Measurements from ENCODE around the gene GSS.

The GSS gene

GRCh38 chr20:34948030-34948429, 7.6 kb downstream of the GSS start:
- peaks cover 8 to 70% of the 10 kb centered on the region in 2 experiments for H3K36me3 ChIP-seq (ENCODE audit: control insufficient read depth in 1 of 2, insufficient read depth in 2 of 2, low read depth in 1 of 2, low read length in 2 of 2)
- no peak overlapping the region for H2BK15ac ChIP-seq (ENCODE audit: low read depth, poor library complexity, severe bottlenecking)
- DNase-seq = peak; percentile 43
- H2BK120ac ChIP-seq (ENCODE audit: low read depth, low read length) = no peak overlapping the region
- H3K27ac ChIP-seq (ENCODE audit: low read length, poor library complexity, severe bottlenecking) = peak overlapping the region; percentile 72
- H4K91ac ChIP-seq (ENCODE audit: low read length) = no peak overlapping the region
- H3K27me3 ChIP-seq (ENCODE audit: control insufficient read depth in 1 of 2, insufficient read depth in 1 of 2, low read length in 2 of 2) = no peaks in the 10 kb centered on the region
- no peak overlapping the region for H2BK5ac ChIP-seq (ENCODE audit: low read depth, low read length, poor library complexity, severe bottlenecking)
- no peak overlapping the region for H4K8ac ChIP-seq (ENCODE audit: low read length)
- H3K23ac ChIP-seq (ENCODE audit: low read length in 2 of 2) = no peak overlapping the region
- no peak overlapping the region for H3K4ac ChIP-seq (ENCODE audit: low read depth in 1 of 2, low read length in 2 of 2)
- H3K9me3 ChIP-seq (ENCODE audit: control insufficient read depth, low read length) = no peaks in the 10 kb centered on the region
- H3K79me1 ChIP-seq (replicated peaks; ENCODE audit: low read length, poor library complexity, severe bottlenecking) = peaks cover 5% of the 10 kb centered on the region
- no peak overlapping the region for H3K14ac ChIP-seq (ENCODE audit: low read length in 2 of 2)
- H3K4me2 ChIP-seq (ENCODE audit: low read length, poor library complexity, severe bottlenecking) = no peak overlapping the region
- H3K9ac ChIP-seq (ENCODE audit: low read length) = peak overlapping the region; percentile 64
- H2BK12ac ChIP-seq (ENCODE audit: low read length in 2 of 2) = no peak overlapping the region
- H3K18ac ChIP-seq (ENCODE audit: low read depth in 1 of 2, low read length in 2 of 2) = no peak overlapping the region
- no peak overlapping the region for H2AFZ ChIP-seq (ENCODE audit: low read depth, low read length)
- peaks cover 19% of the 10 kb centered on the region for H3K4me1 ChIP-seq (ENCODE audit: control insufficient read depth, insufficient read depth, low read depth, low read length)
- no peak overlapping the region for H3K4me3 ChIP-seq (ENCODE audit: insufficient read depth in 1 of 2, low read depth in 1 of 2, low read length in 2 of 2)
- H2AK5ac ChIP-seq (ENCODE audit: low read length, severe bottlenecking) = no peak overlapping the region

GRCh38 chr20:34947336-34947735, 8.3 kb downstream of the GSS start:
- H3K4ac ChIP-seq (ENCODE audit: low read depth in 1 of 2, low read length in 2 of 2) = no peak overlapping the region
- no peak overlapping the region for H2BK5ac ChIP-seq (ENCODE audit: low read depth, low read length, poor library complexity, severe bottlenecking)
- H3K4me2 ChIP-seq (ENCODE audit: low read length, poor library complexity, severe bottlenecking) = no peak overlapping the region
- peak overlapping the region; percentile 64 for H3K9ac ChIP-seq (ENCODE audit: low read length)
- no peak overlapping the region for H4K8ac ChIP-seq (ENCODE audit: low read length)
- no peak overlapping the region for H3K18ac ChIP-seq (ENCODE audit: low read depth in 1 of 2, low read length in 2 of 2)
- no peak overlapping the region for H3K4me3 ChIP-seq (ENCODE audit: insufficient read depth in 1 of 2, low read depth in 1 of 2, low read length in 2 of 2)
- H3K27ac ChIP-seq (ENCODE audit: low read length, poor library complexity, severe bottlenecking) = peak overlapping the region; percentile 76
- no peak overlapping the region for H2BK12ac ChIP-seq (ENCODE audit: low read length in 2 of 2)
- H3K14ac ChIP-seq (ENCODE audit: low read length in 2 of 2) = no peak overlapping the region
- peak overlapping the region; percentile 85 for H2AK5ac ChIP-seq (ENCODE audit: low read length, severe bottlenecking)
- no peak overlapping the region for H3K23ac ChIP-seq (ENCODE audit: low read length in 2 of 2)
- H3K79me1 ChIP-seq (replicated peaks; ENCODE audit: low read length, poor library complexity, severe bottlenecking) = peaks cover 12% of the 10 kb centered on the region
- no peaks in the 10 kb centered on the region for H3K9me3 ChIP-seq (ENCODE audit: control insufficient read depth, low read length)
- H3K27me3 ChIP-seq (ENCODE audit: control insufficient read depth in 1 of 2, insufficient read depth in 1 of 2, low read length in 2 of 2) = no peaks in the 10 kb centered on the region
- no peak overlapping the region for H4K91ac ChIP-seq (ENCODE audit: low read length)
- peaks cover 19% of the 10 kb centered on the region for H3K4me1 ChIP-seq (ENCODE audit: control insufficient read depth, insufficient read depth, low read depth, low read length)
- H2BK15ac ChIP-seq (ENCODE audit: low read depth, poor library complexity, severe bottlenecking) = no peak overlapping the region
- H2AFZ ChIP-seq (ENCODE audit: low read depth, low read length) = no peak overlapping the region
- no peak for DNase-seq
- peaks cover 14 to 77% of the 10 kb centered on the region in 2 experiments for H3K36me3 ChIP-seq (ENCODE audit: control insufficient read depth in 1 of 2, insufficient read depth in 2 of 2, low read depth in 1 of 2, low read length in 2 of 2)
- H2BK120ac ChIP-seq (ENCODE audit: low read depth, low read length) = no peak overlapping the region

- Histone ChIP-seq H3K4ac (ENCODE audit: low read depth in 1 of 2, low read length in 2 of 2) (no peak overlapping the region), H3K27me3 (ENCODE audit: control insufficient read depth in 1 of 2, insufficient read depth in 1 of 2, low read length in 2 of 2) (no peaks in the 10 kb centered on the region), H4K91ac (ENCODE audit: low read length) (no peak overlapping the region), H3K14ac (ENCODE audit: low read length in 2 of 2) (no peak overlapping the region), H2BK5ac (ENCODE audit: low read depth, low read length, poor library complexity, severe bottlenecking) (peak overlapping the region; percentile 66), H3K23ac (ENCODE audit: low read length in 2 of 2) (no peak overlapping the region), H3K18ac (ENCODE audit: low read depth in 1 of 2, low read length in 2 of 2) (no peak overlapping the region), H2AK5ac (ENCODE audit: low read length, severe bottlenecking) (peak overlapping the region; percentile 83), H4K8ac (ENCODE audit: low read length) (no peak overlapping the region), H2BK12ac (ENCODE audit: low read length in 2 of 2) (no peak overlapping the region), H3K4me3 (ENCODE audit: insufficient read depth in 1 of 2, low read depth in 1 of 2, low read length in 2 of 2) (no peak overlapping the region), H3K9ac (ENCODE audit: low read length) (no peak overlapping the region), H3K4me1 (ENCODE audit: control insufficient read depth, insufficient read depth, low read depth, low read length) (peaks cover 19% of the 10 kb centered on the region), H2BK15ac (ENCODE audit: low read depth, poor library complexity, severe bottlenecking) (no peak overlapping the region), H3K4me2 (ENCODE audit: low read length, poor library complexity, severe bottlenecking) (no peak overlapping the region), H3K79me1 (replicated peaks; ENCODE audit: low read length, poor library complexity, severe bottlenecking) (peaks cover 12% of the 10 kb centered on the region), H3K36me3 (ENCODE audit: control insufficient read depth in 1 of 2, insufficient read depth in 2 of 2, low read depth in 1 of 2, low read length in 2 of 2) (peaks cover 20 to 82% of the 10 kb centered on the region in 2 experiments), H3K9me3 (ENCODE audit: control insufficient read depth, low read length) (no peaks in the 10 kb centered on the region), H3K27ac (ENCODE audit: low read length, poor library complexity, severe bottlenecking) (peak overlapping the region; percentile 98), H2BK120ac (ENCODE audit: low read depth, low read length) (no peak overlapping the region), H2AFZ (ENCODE audit: low read depth, low read length) (no peak overlapping the region)
- WGBS = 100% methylated on average over 2 of the region's 3 CpGs
- no peak for DNase-seq
Measured at GRCh38 chr20:34946661-34947060, 8.9 kb downstream of the GSS start.

GRCh38 chr20:34945315-34946077, 10.1 kb downstream of the GSS start:
- Histone ChIP-seq H3K4me1 (ENCODE audit: control insufficient read depth, insufficient read depth, low read depth, low read length) (peaks cover 16% of the 10 kb centered on the region), H3K36me3 (ENCODE audit: control insufficient read depth in 1 of 2, insufficient read depth in 2 of 2, low read depth in 1 of 2, low read length in 2 of 2) (peaks cover 20 to 80% of the 10 kb centered on the region in 2 experiments), H3K27ac (ENCODE audit: low read length, poor library complexity, severe bottlenecking) (peak overlapping the region; percentile 98), H2BK12ac (ENCODE audit: low read length in 2 of 2) (no peak overlapping the region), H2AFZ (ENCODE audit: low read depth, low read length) (no peak overlapping the region), H3K79me1 (replicated peaks; ENCODE audit: low read length, poor library complexity, severe bottlenecking) (peaks cover 10% of the 10 kb centered on the region), H2BK120ac (ENCODE audit: low read depth, low read length) (no peak overlapping the region), H2BK5ac (ENCODE audit: low read depth, low read length, poor library complexity, severe bottlenecking) (peak overlapping the region; percentile 36), H3K23ac (ENCODE audit: low read length in 2 of 2) (no peak overlapping the region), H3K4me3 (ENCODE audit: insufficient read depth in 1 of 2, low read depth in 1 of 2, low read length in 2 of 2) (no peak overlapping the region), H3K4me2 (ENCODE audit: low read length, poor library complexity, severe bottlenecking) (no peak overlapping the region), H3K9me3 (ENCODE audit: control insufficient read depth, low read length) (no peaks in the 10 kb centered on the region), H2AK5ac (ENCODE audit: low read length, severe bottlenecking) (peak overlapping the region; percentile 100), H3K18ac (ENCODE audit: low read depth in 1 of 2, low read length in 2 of 2) (no peak overlapping the region), H3K27me3 (ENCODE audit: control insufficient read depth in 1 of 2, insufficient read depth in 1 of 2, low read length in 2 of 2) (no peaks in the 10 kb centered on the region), H4K91ac (ENCODE audit: low read length) (no peak overlapping the region), H3K14ac (ENCODE audit: low read length in 2 of 2) (no peak overlapping the region), H2BK15ac (ENCODE audit: low read depth, poor library complexity, severe bottlenecking) (no peak overlapping the region), H3K4ac (ENCODE audit: low read depth in 1 of 2, low read length in 2 of 2) (no peak overlapping the region), H3K9ac (ENCODE audit: low read length) (no peak overlapping the region), H4K8ac (ENCODE audit: low read length) (peak overlapping the region; percentile 42)
- DNase-seq = no peak
- WGBS = 95% methylated on average over 6 of the region's 7 CpGs

All from mesenchymal stem cell (in vitro differentiated cells and primary cell).